ENCODE data around the gene PPP1R9B.

The PPP1R9B gene

DNA sequence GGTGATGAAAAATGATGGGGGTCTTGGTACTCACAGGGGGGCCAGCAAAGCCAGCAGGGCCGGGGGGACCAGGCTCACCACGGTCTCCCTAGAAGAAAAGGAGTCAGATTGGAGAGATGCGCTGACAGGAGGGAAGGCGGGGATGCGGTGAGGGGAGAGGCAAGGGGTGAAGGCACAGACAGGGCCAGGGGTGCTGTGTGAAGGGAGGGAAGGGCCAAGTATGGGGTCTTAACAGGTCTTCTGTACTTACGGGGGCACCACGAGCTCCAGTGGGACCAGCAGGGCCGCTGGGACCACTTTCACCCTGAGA, 39.8 kb upstream of the PPP1R9B start:
- TF ChIP-seq, protein P1, sequence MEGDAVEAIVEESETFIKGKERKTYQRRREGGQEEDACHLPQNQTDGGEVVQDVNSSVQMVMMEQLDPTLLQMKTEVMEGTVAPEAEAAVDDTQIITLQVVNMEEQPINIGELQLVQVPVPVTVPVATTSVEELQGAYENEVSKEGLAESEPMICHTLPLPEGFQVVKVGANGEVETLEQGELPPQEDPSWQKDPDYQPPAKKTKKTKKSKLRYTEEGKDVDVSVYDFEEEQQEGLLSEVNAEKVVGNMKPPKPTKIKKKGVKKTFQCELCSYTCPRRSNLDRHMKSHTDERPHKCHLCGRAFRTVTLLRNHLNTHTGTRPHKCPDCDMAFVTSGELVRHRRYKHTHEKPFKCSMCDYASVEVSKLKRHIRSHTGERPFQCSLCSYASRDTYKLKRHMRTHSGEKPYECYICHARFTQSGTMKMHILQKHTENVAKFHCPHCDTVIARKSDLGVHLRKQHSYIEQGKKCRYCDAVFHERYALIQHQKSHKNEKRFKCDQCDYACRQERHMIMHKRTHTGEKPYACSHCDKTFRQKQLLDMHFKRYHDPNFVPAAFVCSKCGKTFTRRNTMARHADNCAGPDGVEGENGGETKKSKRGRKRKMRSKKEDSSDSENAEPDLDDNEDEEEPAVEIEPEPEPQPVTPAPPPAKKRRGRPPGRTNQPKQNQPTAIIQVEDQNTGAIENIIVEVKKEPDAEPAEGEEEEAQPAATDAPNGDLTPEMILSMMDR (IDR thresholded peaks at IDR 0.05), result no peak

DNA sequence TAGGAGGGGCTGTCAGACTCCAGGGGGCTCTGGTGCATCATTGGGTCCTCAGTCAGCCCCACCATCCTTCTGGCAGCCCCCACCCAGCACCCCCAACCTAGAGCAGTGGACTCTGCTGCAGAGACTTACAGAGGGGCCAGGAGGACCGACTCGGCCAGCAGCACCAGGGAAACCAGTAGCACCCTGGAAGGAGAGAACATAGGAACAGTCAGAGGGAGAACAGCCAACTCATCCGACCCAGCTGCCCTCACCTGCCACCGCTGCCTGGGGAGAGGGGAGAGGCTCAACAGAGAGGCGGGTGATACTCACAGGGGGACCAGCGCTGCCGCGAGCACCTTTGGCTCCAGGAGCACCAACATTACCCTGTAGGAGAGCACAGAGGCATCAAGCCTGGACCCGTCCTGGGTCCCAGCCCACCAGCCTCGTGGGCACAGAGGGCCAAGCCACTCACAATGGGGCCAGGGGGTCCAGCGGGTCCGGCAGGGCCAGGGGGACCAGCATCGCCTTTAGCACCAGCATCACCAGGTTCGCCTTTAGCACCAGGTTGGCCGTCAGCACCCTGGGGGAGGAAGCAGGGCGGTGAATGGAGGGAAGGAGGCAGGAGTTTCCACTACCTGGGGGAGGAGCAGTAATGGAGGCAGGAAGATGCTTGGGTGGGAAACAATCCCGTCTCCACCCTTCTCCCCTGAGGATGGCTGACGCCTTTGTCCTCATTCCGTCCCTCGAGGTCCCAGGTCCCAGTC, 39.2 kb upstream of the PPP1R9B start:
- TF ChIP-seq, protein P1 (IDR thresholded peaks at IDR 0.05), result no peak

DNA sequence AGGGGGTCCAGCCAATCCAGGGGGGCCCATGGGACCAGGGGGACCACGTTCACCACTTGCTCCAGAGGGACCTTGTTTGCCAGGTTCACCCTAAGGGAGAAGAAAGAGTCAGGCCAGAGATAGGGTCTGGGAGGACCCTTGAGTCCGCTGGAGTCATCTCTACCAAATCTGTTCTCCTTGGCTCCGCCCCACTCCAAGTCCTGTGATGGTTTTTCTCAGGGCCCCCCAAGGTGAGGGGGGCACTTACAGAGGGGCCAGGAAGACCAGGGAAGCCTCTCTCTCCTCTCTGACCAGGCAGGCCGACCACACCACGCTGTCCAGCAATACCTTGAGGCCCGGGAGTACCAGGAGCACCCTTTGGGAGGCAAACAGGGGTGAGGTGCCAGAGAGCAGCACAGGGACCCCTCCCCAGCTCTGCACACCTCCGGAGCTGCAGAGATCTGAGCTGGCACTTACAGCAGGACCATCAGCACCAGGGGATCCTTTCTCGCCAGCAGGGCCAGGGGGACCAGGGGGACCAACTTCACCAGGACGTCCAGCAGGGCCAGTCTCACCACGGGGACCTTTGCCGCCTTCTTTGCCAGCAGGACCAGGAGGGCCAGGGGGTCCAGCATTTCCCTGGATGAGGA, 38.6 kb upstream of the PPP1R9B start:
- TF ChIP-seq, protein P1 (IDR thresholded peaks at IDR 0.05), result no peak

GRCh38 chr17:50188531-50188920, 38.0 kb upstream of the PPP1R9B start:
- TF ChIP-seq, protein P1 (IDR thresholded peaks at IDR 0.05), result no peak

DNA sequence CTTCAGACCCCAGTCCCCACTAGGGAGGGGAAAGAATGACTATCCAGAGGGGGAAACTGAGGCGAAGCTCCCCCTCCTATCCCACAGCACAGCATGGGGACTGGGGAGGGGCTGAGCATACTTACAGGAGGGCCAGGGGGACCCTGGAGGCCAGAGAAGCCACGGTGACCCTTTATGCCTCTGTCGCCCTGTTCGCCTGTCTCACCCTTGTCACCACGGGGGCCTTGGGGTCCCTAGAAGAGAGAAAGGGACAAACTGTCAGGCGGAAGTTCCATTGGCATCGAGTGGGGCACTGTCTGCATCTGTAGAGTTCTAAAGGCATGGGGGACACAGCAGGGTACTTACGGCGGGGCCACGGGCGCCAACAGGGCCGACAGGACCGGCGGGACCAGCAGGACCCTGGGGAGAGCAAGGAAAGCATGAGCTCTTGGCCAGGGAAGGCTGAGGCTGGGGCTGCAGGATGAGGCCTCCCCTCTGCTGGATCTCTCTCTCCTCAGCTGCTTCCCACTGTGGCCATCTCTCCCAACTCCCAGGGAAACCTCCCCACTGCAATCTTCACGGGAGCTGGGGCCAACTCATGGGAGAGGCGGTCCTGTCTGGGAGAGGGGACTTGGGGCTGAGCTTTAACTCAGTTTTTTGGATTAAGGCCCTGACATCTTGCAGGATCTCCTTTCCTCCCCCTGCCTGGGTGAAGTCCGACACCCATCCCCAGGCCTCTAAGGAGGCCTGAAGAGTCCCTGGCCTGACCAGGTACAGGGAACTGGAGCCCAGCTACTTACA, 37.5 kb upstream of the PPP1R9B start:
- TF ChIP-seq, protein P1 (IDR thresholded peaks at IDR 0.05), result no peak

GRCh38 chr17:50187394-50187725, 36.9 kb upstream of the PPP1R9B start:
- TF ChIP-seq, protein P1 (IDR thresholded peaks at IDR 0.05), result no peak

DNA sequence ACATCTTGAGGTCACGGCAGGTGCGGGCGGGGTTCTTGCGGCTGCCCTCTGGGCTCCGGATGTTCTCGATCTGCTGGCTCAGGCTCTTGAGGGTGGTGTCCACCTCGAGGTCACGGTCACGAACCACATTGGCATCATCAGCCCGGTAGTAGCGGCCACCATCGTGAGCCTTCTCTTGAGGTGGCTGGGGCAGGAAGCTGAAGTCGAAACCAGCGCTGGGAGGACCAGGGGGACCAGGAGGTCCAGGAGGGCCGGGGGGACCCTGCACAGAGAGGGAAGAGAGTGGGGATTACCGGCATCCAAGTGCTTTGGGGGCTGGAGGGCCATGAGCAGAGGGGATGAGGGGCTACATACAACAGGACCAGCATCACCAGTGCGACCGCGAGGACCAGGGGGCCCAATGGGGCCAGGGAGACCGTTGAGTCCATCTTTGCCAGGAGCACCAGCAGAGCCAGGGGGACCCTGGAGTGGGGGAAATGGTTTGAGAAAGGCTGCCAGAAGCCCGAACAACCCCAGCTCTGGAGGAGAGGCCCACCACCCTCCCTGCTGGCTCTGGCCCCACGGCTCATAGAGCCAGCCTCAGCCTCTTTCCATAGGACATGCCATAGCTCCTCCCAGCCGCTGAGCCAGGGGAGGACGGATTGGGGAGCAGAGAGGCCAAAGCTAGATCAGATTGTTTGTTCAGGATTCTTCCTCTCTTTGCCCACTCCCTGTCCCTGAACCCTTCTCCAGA, 36.4 kb upstream of the PPP1R9B start:
- TF ChIP-seq, protein P1 (IDR thresholded peaks at IDR 0.05), result no peak

Measured in LNCAP (cell line).